Ammon's horn (tissue), 1 donor: ENCODE data around the gene PXMP4.
A peak's percentile ranks its signal among the peaks of the same experiment; 100 is the strongest.

Experiments
- DNase-seq: peaks from one replicate; pipeline ENCODE4 v3.0.0-alpha.2; 2016; ENCODE audit warnings: low spot score

PXMP4 gene

DNA sequence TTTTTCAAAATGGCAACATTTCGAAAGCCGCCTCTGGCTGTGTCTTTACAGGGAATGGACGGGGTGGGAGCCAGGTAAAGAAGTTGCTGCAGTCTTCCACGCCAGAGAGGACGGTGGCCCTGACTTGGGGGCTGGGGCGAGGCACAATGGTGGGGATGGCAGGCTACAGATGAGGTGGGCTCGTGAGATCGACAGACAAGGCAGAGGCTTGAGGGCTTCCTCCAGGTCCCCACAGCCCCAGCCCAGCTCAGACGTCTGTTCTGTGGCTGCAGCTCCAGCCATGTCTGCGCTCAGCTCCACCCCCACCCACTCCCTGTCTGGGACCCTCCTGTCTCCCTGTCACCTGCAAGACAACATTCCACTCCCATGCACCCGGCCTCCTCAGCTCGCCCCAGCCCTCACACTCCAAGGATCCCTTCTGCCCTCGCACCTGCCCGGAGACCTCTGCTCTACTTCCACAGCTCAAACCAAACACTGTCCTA is 65.4 kb downstream of the PXMP4 start:
- DNase-seq, result no peak

- no peak for DNase-seq
Observed at GRCh38 chr20:33653900-33654596, 66.1 kb downstream of the PXMP4 start.

- peak; percentile 81 for DNase-seq
Observed at GRCh38 chr20:33653218-33653899, 66.8 kb downstream of the PXMP4 start.
